HEK293 (cell line): ENCODE measurements around the gene SRCIN1.

Source experiments
- KLF16 ChIP-seq: fragments of 450-650 bp; formaldehyde crosslinking; IDR thresholded peaks from 2 replicates; pipeline ENCODE4 v1.5.1; 2017; ENCODE audit warnings: missing biosample characterization, missing genetic modification characterization
- ZBTB1 ChIP-seq: fragments of 450-650 bp; formaldehyde crosslinking; IDR thresholded peaks from 2 replicates; pipeline ENCODE4 v1.5.1; 2016; ENCODE audit warnings: missing biosample characterization, missing genetic modification characterization
- ZNF132 ChIP-seq: fragments of 450-650 bp; formaldehyde crosslinking; IDR thresholded peaks from 2 replicates; pipeline ENCODE4 v1.5.1; 2017; ENCODE audit warnings: missing biosample characterization, missing genetic modification characterization, borderline replicate concordance
- ZNF133 ChIP-seq: fragments of 450-650 bp; formaldehyde crosslinking; IDR thresholded peaks from 2 replicates; pipeline ENCODE4 v1.5.1; 2016; ENCODE audit warnings: missing biosample characterization, missing genetic modification characterization
- ZNF324 ChIP-seq: fragments of 450-650 bp; formaldehyde crosslinking; IDR thresholded peaks from 2 replicates; pipeline ENCODE4 v1.5.1; 2016; ENCODE audit warnings: missing biosample characterization, missing genetic modification characterization
- TF ChIP-seq, protein P1 (sequence below): fragments of 450-650 bp; formaldehyde crosslinking; IDR thresholded peaks from 2 replicates; pipeline ENCODE4 v1.5.1; 2016; ENCODE audit warnings: missing biosample characterization, missing genetic modification characterization
- TF ChIP-seq, protein P2 (sequence below): fragments of 450-650 bp; formaldehyde crosslinking; IDR thresholded peaks from 2 replicates; pipeline ENCODE4 v1.5.1; 2016; ENCODE audit warnings: missing biosample characterization, missing genetic modification characterization

DNA sequence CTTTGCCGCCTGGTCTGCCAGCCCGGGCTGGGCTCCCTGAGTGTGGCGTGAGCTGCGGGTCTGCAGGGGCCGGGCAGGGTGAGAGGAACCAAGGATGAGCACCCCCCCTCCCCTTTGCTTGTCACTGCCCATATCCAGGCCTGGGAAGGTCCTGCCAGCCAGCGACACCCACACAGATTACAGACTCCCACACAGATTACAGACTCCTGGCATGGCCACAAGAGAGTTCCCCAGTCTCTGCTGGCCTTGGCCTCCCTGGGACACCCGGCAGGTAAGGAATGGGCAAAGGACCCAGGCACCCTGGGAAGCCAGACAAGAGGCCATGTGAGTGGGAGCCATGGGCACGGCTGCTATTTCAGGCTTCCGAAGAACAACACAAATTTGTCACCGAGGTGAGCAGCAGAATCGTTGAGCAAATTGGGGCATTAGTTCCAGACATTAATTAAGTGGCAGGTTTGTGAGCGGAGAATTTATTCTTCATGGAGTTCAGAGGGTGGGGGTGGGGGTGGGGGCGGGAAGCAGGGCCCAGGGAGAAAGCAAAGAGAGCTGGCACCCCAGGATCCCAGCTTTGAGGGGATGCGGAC is 41.4 kb downstream of the SRCIN1 start:
- TF ChIP-seq ZNF132 (tag by site-specific recombination) = no peak
- TF ChIP-seq KLF16 (tag by site-specific recombination) = no peak
- TF ChIP-seq ZBTB1 (tag by site-specific recombination) = no peak
- TF ChIP-seq, protein P1, sequence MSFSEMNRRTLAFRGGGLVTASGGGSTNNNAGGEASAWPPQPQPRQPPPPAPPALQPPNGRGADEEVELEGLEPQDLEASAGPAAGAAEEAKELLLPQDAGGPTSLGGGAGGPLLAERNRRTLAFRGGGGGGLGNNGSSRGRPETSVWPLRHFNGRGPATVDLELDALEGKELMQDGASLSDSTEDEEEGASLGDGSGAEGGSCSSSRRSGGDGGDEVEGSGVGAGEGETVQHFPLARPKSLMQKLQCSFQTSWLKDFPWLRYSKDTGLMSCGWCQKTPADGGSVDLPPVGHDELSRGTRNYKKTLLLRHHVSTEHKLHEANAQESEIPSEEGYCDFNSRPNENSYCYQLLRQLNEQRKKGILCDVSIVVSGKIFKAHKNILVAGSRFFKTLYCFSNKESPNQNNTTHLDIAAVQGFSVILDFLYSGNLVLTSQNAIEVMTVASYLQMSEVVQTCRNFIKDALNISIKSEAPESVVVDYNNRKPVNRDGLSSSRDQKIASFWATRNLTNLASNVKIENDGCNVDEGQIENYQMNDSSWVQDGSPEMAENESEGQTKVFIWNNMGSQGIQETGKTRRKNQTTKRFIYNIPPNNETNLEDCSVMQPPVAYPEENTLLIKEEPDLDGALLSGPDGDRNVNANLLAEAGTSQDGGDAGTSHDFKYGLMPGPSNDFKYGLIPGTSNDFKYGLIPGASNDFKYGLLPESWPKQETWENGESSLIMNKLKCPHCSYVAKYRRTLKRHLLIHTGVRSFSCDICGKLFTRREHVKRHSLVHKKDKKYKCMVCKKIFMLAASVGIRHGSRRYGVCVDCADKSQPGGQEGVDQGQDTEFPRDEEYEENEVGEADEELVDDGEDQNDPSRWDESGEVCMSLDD = no peak
- no peak for TF ChIP-seq ZNF324 (tag by site-specific recombination)
- TF ChIP-seq, protein P2, sequence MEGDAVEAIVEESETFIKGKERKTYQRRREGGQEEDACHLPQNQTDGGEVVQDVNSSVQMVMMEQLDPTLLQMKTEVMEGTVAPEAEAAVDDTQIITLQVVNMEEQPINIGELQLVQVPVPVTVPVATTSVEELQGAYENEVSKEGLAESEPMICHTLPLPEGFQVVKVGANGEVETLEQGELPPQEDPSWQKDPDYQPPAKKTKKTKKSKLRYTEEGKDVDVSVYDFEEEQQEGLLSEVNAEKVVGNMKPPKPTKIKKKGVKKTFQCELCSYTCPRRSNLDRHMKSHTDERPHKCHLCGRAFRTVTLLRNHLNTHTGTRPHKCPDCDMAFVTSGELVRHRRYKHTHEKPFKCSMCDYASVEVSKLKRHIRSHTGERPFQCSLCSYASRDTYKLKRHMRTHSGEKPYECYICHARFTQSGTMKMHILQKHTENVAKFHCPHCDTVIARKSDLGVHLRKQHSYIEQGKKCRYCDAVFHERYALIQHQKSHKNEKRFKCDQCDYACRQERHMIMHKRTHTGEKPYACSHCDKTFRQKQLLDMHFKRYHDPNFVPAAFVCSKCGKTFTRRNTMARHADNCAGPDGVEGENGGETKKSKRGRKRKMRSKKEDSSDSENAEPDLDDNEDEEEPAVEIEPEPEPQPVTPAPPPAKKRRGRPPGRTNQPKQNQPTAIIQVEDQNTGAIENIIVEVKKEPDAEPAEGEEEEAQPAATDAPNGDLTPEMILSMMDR (tag by site-specific recombination) = no peak
- TF ChIP-seq ZNF133 (tag by site-specific recombination) = no peak
